NT2/D1 (cell line): Measurements from ENCODE around the gene PLAC1.

Source experiments
- DNase-seq: peaks from one replicate; pipeline ENCODE4 v3.0.0-alpha.2; 2011; ENCODE audit warnings: low read depth, low spot score
- H3K27me3 ChIP-seq: 2 replicates; pipeline ENCODE4 v1.6.0; 2011; ENCODE audit warnings: mild to moderate bottlenecking; ENCODE audit not compliant: insufficient read length, insufficient read depth
- H3K36me3 ChIP-seq: 2 replicates; pipeline ENCODE4 v1.6.1; 2011; ENCODE audit warnings: mild to moderate bottlenecking, low read length, mixed read lengths; ENCODE audit not compliant: insufficient read depth, insufficient read length
- H3K4me1 ChIP-seq: 2 replicates; pipeline ENCODE4 v1.5.1; 2011; ENCODE audit not compliant: insufficient read depth, insufficient read length
- H3K4me3 ChIP-seq: 2 replicates; pipeline ENCODE4 v1.5.1; 2011; ENCODE audit warnings: low read depth; ENCODE audit not compliant: insufficient read length
- H3K9ac ChIP-seq: 2 replicates; pipeline ENCODE4 v1.6.0; 2011; ENCODE audit warnings: low read depth; ENCODE audit not compliant: insufficient read length
- H3K9me3 ChIP-seq: 2 replicates; pipeline ENCODE4 v1.5.1; 2011; ENCODE audit warnings: mild to moderate bottlenecking, low read length; ENCODE audit not compliant: insufficient read depth
- SUZ12 ChIP-seq: IDR thresholded peaks from 2 replicates; pipeline ENCODE4 v1.6.1; 2011; ENCODE audit not compliant: insufficient read length, insufficient read depth; ENCODE audit errors: extremely low read depth
- YY1 ChIP-seq: IDR thresholded peaks from 2 replicates; pipeline ENCODE4 v1.6.1; 2011; ENCODE audit not compliant: insufficient read length, insufficient read depth
- ZNF274 ChIP-seq: IDR thresholded peaks from 2 replicates; pipeline ENCODE4 v1.6.1; 2011; ENCODE audit warnings: mild to moderate bottlenecking, low read depth, low read length

Gene PLAC1

GRCh38 chrX:134692233-134692632, 34.0 kb upstream of the PLAC1 start:
- no peak overlapping the region for H3K4me3 ChIP-seq
- H3K9ac ChIP-seq = no peak overlapping the region
- no peaks in the 10 kb centered on the region for H3K27me3 ChIP-seq
- H3K36me3 ChIP-seq = no peaks in the 10 kb centered on the region
- DNase-seq = no peak
- TF ChIP-seq SUZ12 = no peak
- TF ChIP-seq YY1 = no peak
- no peak for TF ChIP-seq ZNF274
- no peaks in the 10 kb centered on the region for H3K4me1 ChIP-seq
- no peaks in the 10 kb centered on the region for H3K9me3 ChIP-seq

- H3K4me3 ChIP-seq = no peak overlapping the region
- no peak for TF ChIP-seq SUZ12
- no peak for TF ChIP-seq ZNF274
- TF ChIP-seq YY1 = no peak
- H3K4me1 ChIP-seq = no peaks in the 10 kb centered on the region
- no peak overlapping the region for H3K9ac ChIP-seq
- no peaks in the 10 kb centered on the region for H3K9me3 ChIP-seq
- no peak for DNase-seq
- no peaks in the 10 kb centered on the region for H3K27me3 ChIP-seq
- no peaks in the 10 kb centered on the region for H3K36me3 ChIP-seq
Measured at GRCh38 chrX:134691453-134691852, 33.2 kb upstream of the PLAC1 start.

- no peak for DNase-seq
- H3K27me3 ChIP-seq = no peaks in the 10 kb centered on the region
- no peaks in the 10 kb centered on the region for H3K36me3 ChIP-seq
- no peaks in the 10 kb centered on the region for H3K9me3 ChIP-seq
- H3K4me3 ChIP-seq = no peak overlapping the region
- no peak overlapping the region for H3K9ac ChIP-seq
- no peaks in the 10 kb centered on the region for H3K4me1 ChIP-seq
- no peak for TF ChIP-seq SUZ12
- TF ChIP-seq ZNF274 = no peak
- TF ChIP-seq YY1 = no peak
Measured at GRCh38 chrX:134688839-134689238, 30.6 kb upstream of the PLAC1 start.

GRCh38 chrX:134688031-134688823, 30.0 kb upstream of the PLAC1 start:
- Histone ChIP-seq H3K27me3 (no peaks in the 10 kb centered on the region), H3K36me3 (no peaks in the 10 kb centered on the region), H3K9ac (no peak overlapping the region), H3K4me3 (no peak overlapping the region), H3K4me1 (no peaks in the 10 kb centered on the region), H3K9me3 (no peaks in the 10 kb centered on the region)
- no peak for TF ChIP-seq ZNF274
- no peak for TF ChIP-seq YY1
- no peak for TF ChIP-seq SUZ12
- DNase-seq = no peak

GRCh38 chrX:134685668-134686067, 27.4 kb upstream of the PLAC1 start:
- H3K4me1 ChIP-seq = no peaks in the 10 kb centered on the region
- H3K27me3 ChIP-seq = no peaks in the 10 kb centered on the region
- no peak overlapping the region for H3K4me3 ChIP-seq
- H3K9ac ChIP-seq = no peak overlapping the region
- DNase-seq = no peak
- no peaks in the 10 kb centered on the region for H3K36me3 ChIP-seq
- no peaks in the 10 kb centered on the region for H3K9me3 ChIP-seq
- TF ChIP-seq SUZ12 (no peak), YY1 (no peak), ZNF274 (no peak)

GRCh38 chrX:134684956-134685355, 26.7 kb upstream of the PLAC1 start:
- H3K4me3 ChIP-seq = no peak overlapping the region
- TF ChIP-seq SUZ12 (no peak), YY1 (no peak), ZNF274 (no peak)
- DNase-seq = no peak
- no peaks in the 10 kb centered on the region for H3K4me1 ChIP-seq
- H3K9me3 ChIP-seq = no peaks in the 10 kb centered on the region
- no peak overlapping the region for H3K9ac ChIP-seq
- H3K27me3 ChIP-seq = no peaks in the 10 kb centered on the region
- H3K36me3 ChIP-seq = no peaks in the 10 kb centered on the region

GRCh38 chrX:134683351-134684005, 25.2 kb upstream of the PLAC1 start:
- no peaks in the 10 kb centered on the region for H3K9me3 ChIP-seq
- TF ChIP-seq SUZ12 (no peak), ZNF274 (no peak), YY1 (no peak)

More at GRCh38 chrX:134683351-134684005, 25.2 kb upstream of the PLAC1 start:
- Histone ChIP-seq H3K9ac (no peak overlapping the region), H3K27me3 (no peaks in the 10 kb centered on the region), H3K36me3 (no peaks in the 10 kb centered on the region), H3K4me3 (no peak overlapping the region), H3K4me1 (no peaks in the 10 kb centered on the region)
- DNase-seq = no peak
